Right ventricle myocardium inferior (tissue), 1 donor: ENCODE measurements around the gene MBTPS1. TPM values are rescaled to one million over a fixed set of nuclear protein-coding genes. Genes with fewer than 3 reads are reported as not detected.
"Not testable (repeated sequence)": the region's sequence is repeated elsewhere in the genome, so short reads cannot be mapped to it uniquely, and the experiment has no call there.

ENCODE experiments used
- ATAC-seq: fragments of 200-7000 bp; cut with Tn5 transposase; one replicate; pipeline ENCODE4 v1.9.1; 2020; ENCODE audit warnings: mild to moderate bottlenecking, moderate library complexity
- DNase-seq: peaks from one replicate; pipeline ENCODE4 v3.0.0; 2021; ENCODE audit errors: missing footprints
- intact Hi-C: fragments of 100-400 bp; cut with DNase I; formaldehyde crosslinking; loops from one replicate; pipeline ENCODE4 v1.11.0; 2022
- total RNA-seq: library from RNA; stranded (reverse); fragmentation: NEBNext Ultra II Directional; extraction: Animal tissue kit (Norgen Biotek cat#: 25700); gene quantifications from one replicate; pipeline ENCODE4 v1.2.1, GENCODE V29; 2021
- donor health status: DM: no; HTN: yes; CAD: no; lungs with severe emphysema.

The MBTPS1 gene
- total RNA-seq, 1 donor from 2014 or later = 70.2 TPM

GRCh38 chr16:84138824-84139627 is 22.3 kb upstream of the MBTPS1 start:
- ATAC-seq (peak; percentile 82), DNase-seq (no peak)
- intact Hi-C loops = loop anchor here (2.0 to 5.0 kb wide), 2 partner anchors 22 to 52 kb away; partner anchors contain the start of gene MBTPS1

GRCh38 chr16:84138500-84138823 is 21.7 kb upstream of the MBTPS1 start:
- intact Hi-C loops = loop anchor here (2.0 to 5.0 kb wide), 2 partner anchors 22 to 51 kb away; partner anchors contain the start of gene MBTPS1
- no peak for DNase-seq
- ATAC-seq = no peak

GRCh38 chr16:84137769-84138357 is 21.1 kb upstream of the MBTPS1 start:
- intact Hi-C loops = loop anchor here (2.0 to 5.0 kb wide), 2 partner anchors 21 to 51 kb away; partner anchors contain the start of gene MBTPS1
- ATAC-seq (no peak), DNase-seq (no peak)

GRCh38 chr16:84137287-84137686 is 20.5 kb upstream of the MBTPS1 start:
- ATAC-seq (no peak), DNase-seq (no peak)
- intact Hi-C loops = loop anchor here (5.0 kb wide), 1 partner anchor 50 kb away; no protein-coding TSS in a partner anchor

- no peak for ATAC-seq
- intact Hi-C loops = loop anchor here (5.0 kb wide), 1 partner anchor 49 kb away; no protein-coding TSS in a partner anchor
- DNase-seq = no peak
Observed at GRCh38 chr16:84136331-84137125, 19.8 kb upstream of the MBTPS1 start.

- DNase-seq = no peak
- intact Hi-C loops = no loop called here
- ATAC-seq = no peak
Observed at GRCh38 chr16:84132527-84133285, 16.0 kb upstream of the MBTPS1 start.

- ATAC-seq (no peak), DNase-seq (no peak)
- intact Hi-C loops = no loop called here
Observed at GRCh38 chr16:84131117-84131516, 14.4 kb upstream of the MBTPS1 start.

- ATAC-seq (no peak), DNase-seq (no peak)
- intact Hi-C loops = no loop called here
Observed at GRCh38 chr16:84124257-84125073, 7.7 kb upstream of the MBTPS1 start.

- intact Hi-C loops = no loop called here
- DNase-seq (no peak), ATAC-seq (no peak)
Observed at GRCh38 chr16:84121007-84121406, 4.3 kb upstream of the MBTPS1 start.

GRCh38 chr16:84120023-84120422 is 3.3 kb upstream of the MBTPS1 start:
- no peak for DNase-seq
- no peak for ATAC-seq
- intact Hi-C loops = no loop called here

- ATAC-seq = no peak
- intact Hi-C loops = no loop called here
Observed at GRCh38 chr16:84119368-84119767, 2.6 kb upstream of the MBTPS1 start.

GRCh38 chr16:84118315-84118714 is 1.6 kb upstream of the MBTPS1 start:
- ATAC-seq = not testable (repeated sequence)

More at GRCh38 chr16:84119368-84119767, 2.6 kb upstream of the MBTPS1 start:
- DNase-seq = no peak

GRCh38 chr16:84117494-84117843 is 727 bp upstream of the MBTPS1 start:
- no peak for DNase-seq
- intact Hi-C loops = loop anchor here (2.0 kb wide), 2 partner anchors 21 to 69 kb away; partner anchors contain the start of gene TAF1C
- ATAC-seq = peak; percentile 9

More at GRCh38 chr16:84118315-84118714, 1.6 kb upstream of the MBTPS1 start:
- intact Hi-C loops, DNase-seq: not testable (repeated sequence)

GRCh38 chr16:84115919-84116719 is 623 bp downstream of the MBTPS1 start:
- intact Hi-C loops = loop anchor here (2.0 kb wide), 2 partner anchors 23 to 71 kb away; partner anchors contain the start of gene TAF1C

GRCh38 chr16:84111949-84112348 is 4.8 kb downstream of the MBTPS1 start:
- ATAC-seq, intact Hi-C loops, DNase-seq: not testable (repeated sequence)

More at GRCh38 chr16:84115919-84116719, 623 bp downstream of the MBTPS1 start:
- DNase-seq (no peak), ATAC-seq (peak; percentile 2)

GRCh38 chr16:84111525-84111924 is 5.2 kb downstream of the MBTPS1 start:
- DNase-seq = no peak
- ATAC-seq = no peak
- intact Hi-C loops = no loop called here

- DNase-seq = no peak
- no peak for ATAC-seq
- intact Hi-C loops = no loop called here
Observed at GRCh38 chr16:84110527-84110926, 6.2 kb downstream of the MBTPS1 start.
